K562 (cell line): ENCODE data around the gene GMPR. TPM values are rescaled to one million over a fixed set of nuclear protein-coding genes. Genes with fewer than 3 reads are reported as not detected.
A peak's percentile ranks its signal among the peaks of the same experiment; 100 is the strongest.

ENCODE experiments used
- FOXK2 ChIP-seq, 2 experiments: fragments of 450-650 bp; IDR thresholded peaks in 1 of 2; conservative IDR thresholded peaks in 1 of 2; 2 replicates each; pipeline ENCODE4 v1.6.1; 2016; ENCODE audit warnings: low read depth in 2 of 2, mild to moderate bottlenecking in 1 of 2
- FUS ChIP-seq: fragments of 200-400 bp; formaldehyde crosslinking; optimal IDR thresholded peaks from 2 replicates; pipeline ENCODE3; 2017; ENCODE audit warnings: low read depth, low read length
- PRMT5 ChIP-seq: sonication (generic); formaldehyde crosslinking; IDR thresholded peaks from 2 replicates; pipeline ENCODE4 v1.5.0; 2020; ENCODE audit warnings: missing genetic modification reagents
- RREB1 ChIP-seq: fragments of 250-450 bp; sonication (Bioruptor Pico); IDR thresholded peaks from 2 replicates; pipeline ENCODE4 v1.4.0; 2020
- SIRT6 ChIP-seq: IDR thresholded peaks from one replicate; pipeline ENCODE4 v1.6.1; 2012; ENCODE audit warnings: low read depth, mild to moderate bottlenecking, control low read depth, inconsistent platforms, low read length, moderate library complexity
- SNIP1 ChIP-seq: fragments of 450-650 bp; IDR thresholded peaks from 2 replicates; pipeline ENCODE4 v1.7.1; 2017; ENCODE audit warnings: low read depth, mild to moderate bottlenecking
- SPI1 ChIP-seq: IDR thresholded peaks from 2 replicates; pipeline ENCODE4 v1.6.1; 2011; ENCODE audit warnings: low read depth, low read length, control low read depth, borderline replicate concordance
- TCF7L2 ChIP-seq: fragments of 150-350 bp; IDR thresholded peaks from 2 replicates; pipeline ENCODE4 v1.6.1; 2016; ENCODE audit warnings: low read depth, mild to moderate bottlenecking, low read length, moderate library complexity
- ZBED1 ChIP-seq: IDR thresholded peaks from 2 replicates; pipeline ENCODE4 v1.6.1; 2014
- ZNF3 ChIP-seq: fragments of 250-450 bp; sonication (Bioruptor Pico); IDR thresholded peaks from 2 replicates; pipeline ENCODE4 v1.5.0; 2021; ENCODE audit warnings: mild to moderate bottlenecking, moderate library complexity
- ZNF561 ChIP-seq: fragments of 450-650 bp; formaldehyde crosslinking; conservative IDR thresholded peaks from 2 replicates; pipeline ENCODE4 v1.4.0; 2020; ENCODE audit warnings: mild to moderate bottlenecking, moderate library complexity
- ZNF644 ChIP-seq: fragments of 200-800 bp; sonication (Bioruptor generic); IDR thresholded peaks from 2 replicates; pipeline ENCODE4 v1.6.1; 2016; ENCODE audit warnings: low read depth, missing genetic modification characterization, missing compliant biosample characterization
- polyA plus RNA-seq, 8 experiments: library from polyadenylated mRNA; depleted of rRNA in 4 of 8; stranded (reverse) in 5 of 8; unstranded in 3 of 8; fragments of >200 nt; fragmentation: Nextera tagmentation in 2 of 8; fragmentation: Illumina TruSeq in 1 of 8; extraction: Ambion mirVana in 2 of 8; extraction: Trizol in 1 of 8; gene quantifications; 2 replicates each; pipeline versions ENCODE4 v1.2.1 to v1.2.3, GENCODE V29; 2011 to 2014; ENCODE audit warnings: inconsistent platforms in 1 of 8, missing spikeins in 1 of 8
- total RNA-seq, 7 experiments: library from RNA; depleted of rRNA in 6 of 7; stranded (reverse); fragments of >200 nt in 6 of 7; fragmentation: Illumina TruSeq in 2 of 7; extraction: Trizol in 2 of 7; gene quantifications; 2 replicates each; pipeline versions ENCODE4 v1.2.1 to v1.2.3, GENCODE V29; 2011 to 2021; ENCODE audit warnings: low replicate concordance in 1 of 7
- TF ChIP-seq, protein P1 (sequence below): fragments of 150-350 bp; conservative IDR thresholded peaks from 2 replicates; pipeline ENCODE4 v1.6.1; 2014; ENCODE audit warnings: low read length
- TF ChIP-seq, protein P2 (sequence below): fragments of 450-650 bp; formaldehyde crosslinking; IDR thresholded peaks from 2 replicates; pipeline ENCODE4 v1.4.0; 2020; ENCODE audit warnings: mild to moderate bottlenecking, moderate library complexity
- TF ChIP-seq, protein P3 (sequence below), 2 experiments: IDR thresholded peaks in 1 of 2; conservative IDR thresholded peaks in 1 of 2; 2 replicates each; pipeline ENCODE4 v1.6.1; 2016; ENCODE audit warnings: low read depth in 2 of 2, mild to moderate bottlenecking in 1 of 2, missing compliant biosample characterization in 1 of 2, missing genetic modification characterization in 1 of 2, moderate library complexity in 1 of 2

The GMPR gene
- total and polyA plus RNA-seq, 9 of the 15 experiments (the other 6 are each of a cell fraction or from before 2014, with no cell fraction given) = 34.6 to 83.7 (median 49.8) TPM

DNA sequence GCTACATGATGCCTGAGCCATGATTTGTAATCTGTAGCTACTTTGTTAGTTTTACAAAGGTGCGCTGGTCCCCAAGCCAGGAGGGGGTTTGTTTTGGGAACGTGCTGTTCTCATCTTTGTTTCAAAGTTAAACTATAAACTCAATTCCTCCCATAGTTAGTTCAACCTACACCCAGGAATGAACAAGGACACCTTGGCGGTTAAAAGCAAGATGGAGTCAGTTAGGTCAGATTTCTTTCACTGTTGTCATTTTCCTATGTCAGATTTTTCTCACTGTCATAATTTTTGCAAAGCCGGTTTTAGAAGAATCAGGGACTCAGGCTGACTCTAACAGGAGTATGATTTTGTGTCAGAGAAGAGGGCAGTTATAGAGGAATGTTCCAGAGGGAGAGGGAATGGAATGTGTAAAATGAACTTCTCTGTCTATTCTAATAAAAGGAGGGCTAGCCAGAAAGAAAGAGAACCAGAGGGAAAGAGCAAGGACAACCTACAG, 2.3 kb upstream of the GMPR start (continued):
- TF ChIP-seq ZNF3 (CRISPR knock-in tag) (no peak), ZNF561 (CRISPR knock-in tag) (0 out of 2 replicates have a peak, but pooled peaks have one; percentile 50), PRMT5 (CRISPR knock-in tag) (no peak), SNIP1 (no peak), SIRT6 (no peak), ZNF644 (tag) (peak; percentile 92), ZBED1 (no peak), FUS (no peak), FOXK2 (conservative IDR thresholded peaks at IDR 0.05 in 1 of 2, IDR thresholded peaks at IDR 0.05 in 1 of 2; ENCODE audit: low read depth in 2 of 2) (no peak), RREB1 (CRISPR knock-in tag) (peak; percentile 94), TCF7L2 (no peak), SPI1 (no peak)
- TF ChIP-seq, protein P1, sequence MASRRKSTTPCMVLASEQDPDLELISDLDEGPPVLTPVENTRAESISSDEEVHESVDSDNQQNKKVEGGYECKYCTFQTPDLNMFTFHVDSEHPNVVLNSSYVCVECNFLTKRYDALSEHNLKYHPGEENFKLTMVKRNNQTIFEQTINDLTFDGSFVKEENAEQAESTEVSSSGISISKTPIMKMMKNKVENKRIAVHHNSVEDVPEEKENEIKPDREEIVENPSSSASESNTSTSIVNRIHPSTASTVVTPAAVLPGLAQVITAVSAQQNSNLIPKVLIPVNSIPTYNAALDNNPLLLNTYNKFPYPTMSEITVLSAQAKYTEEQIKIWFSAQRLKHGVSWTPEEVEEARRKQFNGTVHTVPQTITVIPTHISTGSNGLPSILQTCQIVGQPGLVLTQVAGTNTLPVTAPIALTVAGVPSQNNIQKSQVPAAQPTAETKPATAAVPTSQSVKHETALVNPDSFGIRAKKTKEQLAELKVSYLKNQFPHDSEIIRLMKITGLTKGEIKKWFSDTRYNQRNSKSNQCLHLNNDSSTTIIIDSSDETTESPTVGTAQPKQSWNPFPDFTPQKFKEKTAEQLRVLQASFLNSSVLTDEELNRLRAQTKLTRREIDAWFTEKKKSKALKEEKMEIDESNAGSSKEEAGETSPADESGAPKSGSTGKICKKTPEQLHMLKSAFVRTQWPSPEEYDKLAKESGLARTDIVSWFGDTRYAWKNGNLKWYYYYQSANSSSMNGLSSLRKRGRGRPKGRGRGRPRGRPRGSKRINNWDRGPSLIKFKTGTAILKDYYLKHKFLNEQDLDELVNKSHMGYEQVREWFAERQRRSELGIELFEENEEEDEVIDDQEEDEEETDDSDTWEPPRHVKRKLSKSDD = no peak
- TF ChIP-seq, protein P2, sequence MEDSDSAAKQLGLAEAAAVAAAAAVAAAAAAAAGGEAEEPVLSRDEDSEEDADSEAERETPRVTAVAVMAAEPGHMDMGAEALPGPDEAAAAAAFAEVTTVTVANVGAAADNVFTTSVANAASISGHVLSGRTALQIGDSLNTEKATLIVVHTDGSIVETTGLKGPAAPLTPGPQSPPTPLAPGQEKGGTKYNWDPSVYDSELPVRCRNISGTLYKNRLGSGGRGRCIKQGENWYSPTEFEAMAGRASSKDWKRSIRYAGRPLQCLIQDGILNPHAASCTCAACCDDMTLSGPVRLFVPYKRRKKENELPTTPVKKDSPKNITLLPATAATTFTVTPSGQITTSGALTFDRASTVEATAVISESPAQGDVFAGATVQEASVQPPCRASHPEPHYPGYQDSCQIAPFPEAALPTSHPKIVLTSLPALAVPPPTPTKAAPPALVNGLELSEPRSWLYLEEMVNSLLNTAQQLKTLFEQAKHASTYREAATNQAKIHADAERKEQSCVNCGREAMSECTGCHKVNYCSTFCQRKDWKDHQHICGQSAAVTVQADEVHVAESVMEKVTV (CRISPR knock-in tag) = peak; percentile 15; the same call in 1 of the 2 replicates
- TF ChIP-seq, protein P3, sequence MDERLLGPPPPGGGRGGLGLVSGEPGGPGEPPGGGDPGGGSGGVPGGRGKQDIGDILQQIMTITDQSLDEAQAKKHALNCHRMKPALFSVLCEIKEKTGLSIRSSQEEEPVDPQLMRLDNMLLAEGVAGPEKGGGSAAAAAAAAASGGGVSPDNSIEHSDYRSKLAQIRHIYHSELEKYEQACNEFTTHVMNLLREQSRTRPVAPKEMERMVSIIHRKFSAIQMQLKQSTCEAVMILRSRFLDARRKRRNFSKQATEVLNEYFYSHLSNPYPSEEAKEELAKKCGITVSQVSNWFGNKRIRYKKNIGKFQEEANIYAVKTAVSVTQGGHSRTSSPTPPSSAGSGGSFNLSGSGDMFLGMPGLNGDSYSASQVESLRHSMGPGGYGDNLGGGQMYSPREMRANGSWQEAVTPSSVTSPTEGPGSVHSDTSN (CRISPR knock-in tag; IDR thresholded peaks at IDR 0.05; ENCODE audit: low read depth) = no peak
- TF ChIP-seq, protein P3 (tag; conservative IDR thresholded peaks at IDR 0.05; ENCODE audit: low read depth) = peak; percentile 33; the same call in 1 of the 2 replicates
